GM18861 (cell line): ENCODE results near the gene GDF7.
"Not testable (repeated sequence)": the region's sequence is repeated elsewhere in the genome, so short reads cannot be mapped to it uniquely, and the experiment has no call there.

Experiments
- ATAC-seq: cut with Tn5 transposase; IDR thresholded peaks from one replicate; pipeline ENCODE4 v1.9.1; 2021; ENCODE audit not compliant: unreplicated experiment

GDF7 gene

DNA sequence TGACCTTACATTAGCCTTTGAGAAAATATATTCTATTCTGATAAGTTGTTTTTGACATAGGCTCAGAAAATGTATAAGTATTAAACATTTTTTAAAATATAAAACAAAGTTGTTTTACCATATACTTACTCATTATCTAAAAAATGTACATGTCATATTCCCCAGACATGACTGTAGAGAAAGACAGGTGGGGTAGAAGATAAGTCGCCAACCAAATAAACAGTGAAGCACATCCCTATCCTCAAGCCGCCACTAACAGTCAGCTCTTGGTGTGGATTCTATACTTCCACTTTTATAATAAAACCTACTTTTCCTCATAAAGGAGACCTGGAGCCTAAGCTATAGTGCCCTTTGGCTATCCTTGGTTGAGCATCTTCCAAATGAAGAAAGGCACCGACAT, 26.4 kb downstream of the GDF7 start:
- no peak for ATAC-seq

DNA sequence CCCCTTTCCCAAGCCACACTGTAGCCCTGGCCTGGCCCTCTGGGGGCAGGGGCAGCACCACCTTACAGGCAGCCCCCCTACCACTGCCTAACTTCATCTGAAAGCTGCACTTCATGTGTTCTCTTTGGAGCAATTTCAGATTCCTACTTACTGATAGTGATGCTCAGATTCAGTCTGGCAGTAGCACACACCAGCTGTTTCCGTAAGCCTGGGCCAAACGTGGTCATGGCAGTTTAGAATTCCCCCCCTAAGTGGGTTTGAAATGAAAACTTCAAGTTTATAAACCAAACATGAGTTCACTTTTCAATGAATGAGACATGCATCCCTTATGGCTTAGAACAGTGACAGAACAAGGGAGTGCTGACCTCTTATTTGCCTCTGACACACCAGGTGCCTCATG, 29.4 kb downstream of the GDF7 start:
- ATAC-seq = no peak

DNA sequence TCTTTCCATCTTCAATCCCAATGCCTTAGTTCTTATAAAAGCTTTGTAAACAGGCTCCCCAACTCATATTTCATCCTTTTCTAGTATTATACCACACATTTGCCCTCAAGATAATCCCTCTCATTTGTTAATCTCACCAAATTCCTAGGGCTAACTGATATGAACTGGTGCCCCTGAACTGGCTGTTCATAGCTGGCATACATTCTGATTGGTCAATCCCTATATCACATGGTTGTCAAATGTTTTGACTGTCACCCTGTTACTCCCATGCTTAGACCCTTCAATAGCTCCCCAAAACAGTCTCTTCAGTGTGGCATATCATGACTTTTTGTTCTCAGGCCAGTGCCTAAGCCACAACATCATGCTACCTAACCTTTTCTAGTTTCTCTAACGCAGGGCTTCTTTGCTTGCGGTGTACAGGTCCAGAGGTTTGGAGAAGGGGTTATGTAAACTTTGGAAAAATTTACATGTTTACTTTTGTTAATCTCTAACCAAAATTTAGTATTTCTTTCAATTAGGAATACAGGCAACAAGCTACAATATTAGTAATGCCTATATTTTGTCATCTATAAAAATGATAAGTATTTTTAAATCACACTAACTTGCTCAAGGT, 30.5 kb downstream of the GDF7 start:
- no peak for ATAC-seq

DNA sequence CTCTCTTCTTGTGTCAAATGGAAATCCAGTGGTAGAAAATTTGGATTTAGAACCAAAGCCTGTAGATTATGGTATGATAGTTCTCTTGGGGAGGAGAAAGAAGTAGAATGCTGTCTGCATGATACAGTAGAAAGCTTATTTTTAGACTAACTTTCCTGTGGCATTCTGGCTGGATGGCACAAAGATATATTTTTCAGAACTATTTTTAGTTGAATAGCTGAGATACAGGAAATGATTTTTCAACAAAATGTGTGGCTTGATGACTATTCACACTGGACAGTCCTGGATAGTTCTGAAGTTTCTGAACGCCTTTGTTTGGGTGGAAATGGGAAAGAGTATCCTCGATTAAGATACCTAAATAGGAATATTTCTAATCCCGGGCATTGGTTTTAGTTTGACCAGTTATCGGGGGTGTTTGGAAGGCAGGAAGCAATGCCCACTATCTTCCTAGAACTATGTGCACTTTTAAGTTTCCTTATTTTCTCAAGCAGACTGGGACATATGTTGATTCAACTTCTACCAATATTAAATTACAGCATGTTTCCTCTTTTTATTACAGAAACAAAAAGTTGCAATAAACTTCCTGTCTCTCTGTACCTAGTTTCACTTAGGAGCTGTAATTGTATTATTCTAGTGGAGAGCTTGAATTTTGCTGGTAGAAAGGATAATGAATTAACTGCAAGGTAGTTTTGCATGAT, 32.1 kb downstream of the GDF7 start:
- no peak for ATAC-seq

DNA sequence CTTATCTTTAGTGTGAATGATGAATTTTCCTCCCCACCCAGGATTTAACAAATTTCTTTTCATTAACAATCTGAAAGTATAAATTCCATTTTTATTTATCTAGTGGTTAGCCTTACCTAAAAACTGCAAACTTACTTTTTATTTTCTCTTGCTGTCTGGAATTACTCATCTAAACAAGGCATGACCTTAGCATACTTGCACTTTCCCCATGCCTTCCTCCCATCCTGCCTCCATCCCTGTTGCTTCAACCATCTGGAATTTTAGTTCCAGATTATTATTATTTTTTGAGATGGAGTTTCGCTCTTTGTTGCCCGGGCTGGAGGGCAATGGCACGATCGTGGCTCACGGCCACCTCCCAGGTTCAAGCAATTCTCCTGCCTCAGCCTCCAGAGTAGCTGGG, 35.6 kb downstream of the GDF7 start:
- ATAC-seq = no peak

DNA sequence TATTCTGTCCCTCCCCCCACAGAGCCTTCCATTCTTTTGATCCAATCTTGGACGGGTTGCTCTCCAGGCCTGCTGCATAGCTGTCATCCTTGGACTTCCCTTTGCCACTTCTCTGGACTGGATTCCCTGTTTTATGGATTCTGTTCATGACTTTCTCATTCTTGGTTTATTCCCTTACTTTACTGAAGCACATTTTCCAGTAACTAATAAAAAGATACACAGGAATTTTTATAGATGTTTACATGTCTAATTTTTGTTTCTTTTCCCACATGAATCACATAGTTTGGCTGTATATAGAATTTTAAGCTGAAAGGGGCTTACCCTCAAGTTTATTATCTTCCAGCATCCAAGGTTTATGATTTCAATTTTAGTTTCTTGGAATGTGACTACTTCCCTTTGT, 37.9 kb downstream of the GDF7 start:
- no peak for ATAC-seq

DNA sequence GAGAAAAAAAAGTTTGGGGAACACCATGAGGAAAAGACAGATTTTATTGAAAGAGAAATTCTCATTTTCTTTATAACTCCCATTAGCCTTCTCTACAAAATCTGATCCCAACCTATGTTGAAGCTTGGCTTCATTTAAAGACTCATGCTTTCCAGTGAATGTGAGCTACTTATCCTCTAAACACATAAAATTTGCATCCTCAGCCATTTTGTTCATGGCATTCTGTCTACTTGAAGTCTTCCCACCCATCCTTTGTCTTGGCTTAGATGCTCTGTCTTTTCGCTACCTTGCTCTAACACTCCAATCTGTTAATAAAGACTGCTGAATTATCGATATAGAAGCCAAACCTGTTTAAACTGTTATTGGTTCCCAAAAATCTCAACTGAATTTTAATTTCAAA, 39.3 kb downstream of the GDF7 start:
- ATAC-seq = no peak

DNA sequence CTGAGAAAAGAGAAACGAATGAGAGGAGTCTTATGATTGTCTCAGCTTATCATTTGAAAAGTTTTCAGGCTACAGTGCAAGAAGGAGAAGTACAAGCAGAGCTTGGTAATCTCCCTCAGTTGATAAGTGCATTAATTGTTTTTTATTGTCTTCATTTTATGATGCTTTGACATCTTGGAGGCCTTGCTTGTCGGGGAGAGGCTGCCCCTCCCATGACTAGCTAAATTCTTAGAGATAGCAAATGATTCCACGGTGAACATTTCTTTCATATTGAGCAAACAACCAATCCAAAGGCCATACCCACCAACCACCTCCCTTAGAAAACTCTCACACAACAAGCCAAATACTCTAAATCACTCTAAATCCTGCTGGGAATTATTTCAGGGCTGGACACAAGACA, 39.8 kb downstream of the GDF7 start:
- ATAC-seq = no peak

DNA sequence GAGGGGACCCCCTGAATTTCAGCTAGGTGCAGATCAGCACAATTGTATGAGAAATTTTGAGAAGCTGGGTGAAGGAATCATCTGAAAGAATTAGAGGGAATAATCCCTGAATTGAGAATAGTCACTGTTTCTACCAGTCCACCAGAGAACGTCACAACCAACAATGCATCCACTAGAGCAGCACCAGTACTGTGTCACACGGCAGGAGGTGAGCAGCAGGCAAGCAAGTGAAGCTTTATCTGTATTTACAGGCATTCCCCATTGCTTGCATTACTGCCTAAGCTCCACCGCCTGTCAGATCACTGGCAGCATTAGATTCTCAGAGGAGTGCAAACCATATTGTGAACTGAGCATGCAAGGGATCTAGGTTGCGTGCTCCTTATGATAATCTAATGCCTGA, 40.7 kb downstream of the GDF7 start:
- ATAC-seq = no peak

DNA sequence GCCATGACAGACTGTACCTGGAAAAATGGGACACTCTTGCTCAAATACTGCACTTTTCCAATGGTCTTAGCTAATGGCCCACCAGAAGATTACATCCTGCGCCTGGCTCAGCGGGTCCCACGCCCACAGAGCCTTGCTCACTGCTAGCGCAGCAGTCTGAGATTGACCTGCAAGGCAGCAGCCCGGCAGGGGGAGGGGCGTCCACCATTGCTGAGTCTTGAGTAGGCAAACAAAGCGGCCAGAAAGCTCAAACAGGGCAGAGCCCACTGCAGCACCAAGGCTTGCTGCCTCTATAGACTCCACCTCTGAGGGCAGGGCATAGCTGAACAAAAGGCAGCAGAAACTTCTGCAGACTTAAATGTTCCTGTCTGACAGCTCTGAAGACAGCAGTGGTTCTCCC, 44.7 kb downstream of the GDF7 start:
- ATAC-seq = not testable (repeated sequence)

DNA sequence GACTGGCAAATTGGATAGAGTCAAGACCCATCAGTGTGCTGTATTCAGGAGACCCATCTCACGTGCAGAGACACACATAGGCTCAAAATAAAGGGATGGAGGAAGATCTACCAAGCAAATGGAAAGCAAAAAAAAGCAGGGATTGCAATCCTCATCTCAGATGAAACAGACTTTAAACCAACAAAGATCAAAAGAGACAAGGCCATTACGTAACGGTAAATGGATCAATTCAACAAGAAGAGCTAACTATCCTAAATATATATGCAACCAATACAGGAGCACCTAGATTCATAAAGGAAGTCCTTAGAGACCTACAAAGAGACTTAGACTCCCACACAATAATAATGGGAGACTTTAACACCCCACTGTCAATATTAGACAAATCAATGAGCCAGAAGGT, 46.6 kb downstream of the GDF7 start:
- ATAC-seq = not testable (repeated sequence)

DNA sequence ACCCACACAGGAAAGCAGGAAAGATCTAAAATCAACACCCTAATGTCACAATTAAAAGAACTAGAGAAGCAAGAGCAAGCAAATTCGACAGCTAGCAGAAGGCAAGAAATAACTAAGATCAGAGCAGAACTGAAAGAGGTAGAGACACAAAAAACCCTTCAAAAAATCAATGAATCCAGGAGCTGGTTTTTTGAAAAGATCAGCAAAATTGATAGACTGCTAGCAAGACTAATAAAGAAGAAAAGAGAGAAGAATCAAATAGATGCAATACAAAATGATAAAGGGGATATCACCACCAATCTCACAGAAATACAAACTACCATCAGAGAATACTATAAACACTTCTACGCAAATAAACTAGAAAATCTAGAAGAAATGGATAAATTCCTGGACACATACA, 47.5 kb downstream of the GDF7 start:
- ATAC-seq = not testable (repeated sequence)

DNA sequence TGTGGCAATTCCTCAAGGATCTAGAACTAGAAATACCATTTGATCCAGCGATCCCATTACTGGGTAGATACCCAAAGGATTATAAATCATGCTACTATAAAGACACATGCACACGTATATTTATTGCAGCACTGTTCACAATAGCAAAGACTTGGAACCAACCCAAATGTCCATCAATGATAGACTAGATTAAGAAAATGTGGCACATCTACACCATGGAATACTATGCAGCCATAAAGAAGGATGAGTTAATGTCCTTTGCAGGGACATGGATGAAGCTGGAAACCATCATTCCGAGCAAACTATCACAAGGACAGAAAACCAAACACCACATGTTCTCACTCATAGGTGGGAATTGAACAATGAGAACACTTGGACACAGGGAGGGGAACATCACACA, 49.2 kb downstream of the GDF7 start:
- ATAC-seq = not testable (repeated sequence)

DNA sequence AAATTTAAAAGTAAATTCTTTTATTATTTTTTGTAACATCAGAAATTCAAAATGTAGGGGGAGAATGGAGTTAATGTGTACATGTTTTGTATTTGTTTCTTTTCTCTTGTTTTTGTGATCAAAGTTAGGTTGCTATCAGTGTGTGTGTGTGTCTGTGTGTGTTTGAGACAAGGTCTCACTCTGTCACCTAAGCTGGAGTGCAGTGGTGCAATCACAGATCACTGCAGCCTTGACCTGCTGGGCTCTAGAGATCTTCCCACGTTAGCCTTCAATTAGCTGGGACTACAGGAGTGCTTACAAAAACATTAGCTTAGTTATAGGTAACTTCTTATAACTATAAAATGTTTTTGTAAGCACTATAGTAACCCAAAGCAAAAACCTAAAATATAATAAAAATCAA, 50.7 kb downstream of the GDF7 start:
- ATAC-seq = no peak

DNA sequence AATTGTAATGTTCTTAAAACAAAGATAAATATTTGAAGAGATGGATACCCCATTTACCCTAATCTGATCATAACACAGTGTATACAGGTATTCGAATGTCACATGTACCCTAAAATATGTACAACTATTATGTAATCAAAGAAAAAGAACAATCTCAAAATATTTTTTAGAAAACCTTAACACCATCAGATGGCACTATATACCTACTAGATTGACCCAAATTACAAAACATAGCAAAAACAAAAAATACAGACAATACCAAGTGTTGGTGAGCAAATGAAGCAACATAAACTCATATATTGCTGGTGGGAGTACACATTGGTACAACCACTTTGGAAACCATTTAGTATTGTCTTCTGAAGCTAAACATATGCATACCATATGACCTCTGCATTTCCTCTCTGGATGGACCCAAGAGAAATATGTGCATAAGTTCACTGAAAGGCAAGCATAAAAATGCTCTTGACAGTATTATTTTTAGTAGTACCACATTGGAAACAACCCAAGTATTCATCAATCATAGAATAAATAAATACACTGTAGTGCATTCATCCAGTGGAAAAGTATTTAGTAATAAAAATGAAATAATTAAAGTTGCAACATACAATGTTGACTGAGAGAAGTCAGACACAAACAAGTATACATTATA, 55.8 kb downstream of the GDF7 start:
- ATAC-seq = no peak

DNA sequence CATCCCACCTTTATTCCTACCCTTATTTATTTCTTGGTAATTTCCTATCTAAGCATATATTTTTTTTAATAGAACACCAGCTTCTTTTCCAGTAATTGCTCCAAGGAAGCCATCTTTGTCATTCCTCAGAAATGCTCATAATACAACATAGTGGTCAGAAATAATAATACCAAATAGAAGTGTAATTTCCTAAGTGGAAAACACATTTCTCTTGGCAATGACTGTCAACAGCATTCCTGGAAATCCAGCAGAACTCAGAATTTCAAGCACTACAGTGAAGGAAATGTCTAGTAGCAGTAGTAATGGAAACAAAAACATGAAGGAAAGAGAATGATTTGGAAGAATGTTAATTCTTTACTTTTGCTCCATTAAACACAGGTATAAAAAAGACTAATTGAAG, 56.6 kb downstream of the GDF7 start:
- ATAC-seq = no peak

DNA sequence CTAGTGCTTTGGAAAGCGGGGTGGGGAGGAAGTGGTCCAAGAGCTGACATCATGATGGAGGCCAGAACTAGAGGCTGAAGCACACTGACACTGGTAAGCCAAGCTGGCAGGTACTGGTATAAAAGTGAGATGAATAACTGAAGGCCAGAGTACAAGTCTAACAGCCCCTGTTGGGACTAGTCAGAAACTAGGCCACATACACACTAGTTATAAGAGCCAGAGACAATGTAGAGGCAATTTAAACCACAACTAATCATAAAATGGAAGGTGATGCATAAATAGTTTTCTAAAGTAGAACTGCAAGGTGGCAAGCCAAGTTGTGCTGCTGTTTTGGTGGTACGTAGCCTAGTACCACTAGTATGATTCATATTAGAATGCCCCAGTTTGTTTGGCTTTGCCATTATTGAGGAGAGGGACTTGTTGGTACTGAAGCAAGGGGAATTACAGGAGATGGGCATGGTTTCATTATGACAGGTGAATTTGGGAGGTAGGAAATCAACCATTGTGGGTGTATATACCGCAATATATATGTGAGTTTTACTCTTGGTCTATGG, 57.6 kb downstream of the GDF7 start:
- no peak for ATAC-seq

DNA sequence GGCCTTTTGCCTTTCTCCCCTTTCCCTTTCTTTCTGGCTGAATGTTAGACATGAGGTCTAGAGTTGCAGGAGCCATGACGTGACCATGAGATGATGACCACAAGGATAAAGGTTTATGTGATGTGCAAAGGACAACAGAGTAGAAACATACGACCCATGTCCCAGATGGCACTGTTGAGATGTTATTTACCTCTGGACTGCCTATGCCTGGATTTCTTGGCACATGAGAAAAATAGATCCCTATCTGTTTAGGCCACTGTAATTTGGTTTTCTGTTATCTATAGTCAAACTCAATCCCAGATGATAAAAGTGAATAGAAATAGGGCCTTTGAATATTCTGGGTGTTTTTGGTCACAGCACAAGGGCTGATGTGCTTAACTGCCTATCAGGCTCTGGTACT, 58.8 kb downstream of the GDF7 start:
- ATAC-seq = no peak

DNA sequence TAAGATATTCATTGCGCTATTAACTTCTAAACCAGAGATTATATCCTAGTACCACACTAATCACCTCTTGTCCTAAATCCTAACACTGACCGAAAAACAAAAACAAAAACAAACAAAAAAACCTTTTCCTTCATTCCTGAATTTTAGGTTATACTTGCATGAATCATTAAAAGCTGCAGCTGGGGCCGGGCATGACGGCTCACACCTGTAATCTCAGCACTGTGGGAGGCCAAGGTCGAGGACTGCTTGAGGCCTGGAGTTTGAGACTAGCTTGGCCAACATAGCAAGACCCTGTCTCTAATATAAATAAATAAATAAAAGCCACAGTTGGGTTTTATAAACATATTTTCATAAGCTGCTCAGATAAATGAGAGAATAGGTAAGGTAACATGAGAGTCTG, 60.0 kb downstream of the GDF7 start:
- no peak for ATAC-seq

DNA sequence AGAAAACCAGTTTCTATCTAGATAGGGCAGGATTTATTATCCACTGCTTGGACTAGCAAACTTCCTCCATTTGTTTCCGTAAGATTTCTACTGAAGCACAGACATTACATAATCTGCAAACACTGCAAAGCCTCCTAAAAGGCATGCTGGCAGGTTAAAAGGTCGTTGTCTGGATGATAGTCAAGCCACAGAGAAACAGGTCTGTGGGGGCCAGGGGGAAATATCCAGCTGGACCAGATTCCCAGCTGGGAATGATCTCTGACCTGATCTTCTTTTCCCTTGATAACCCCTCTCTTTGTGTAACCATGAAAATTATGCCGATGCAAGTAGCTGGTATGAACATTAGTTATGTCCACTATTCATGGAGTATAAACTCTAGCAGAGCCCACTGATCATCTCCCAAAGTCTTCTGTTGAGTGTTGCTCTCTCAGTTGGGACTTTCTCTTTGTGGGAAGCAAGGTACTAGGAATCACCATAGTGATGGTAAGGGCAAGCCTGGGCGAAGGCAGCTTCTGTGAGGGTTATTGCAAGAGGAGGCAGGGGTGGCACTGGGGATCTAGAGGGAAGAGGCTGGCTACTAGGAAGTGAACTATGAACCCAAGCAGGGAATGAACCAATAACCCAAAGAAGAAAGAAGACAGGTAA, 61.3 kb downstream of the GDF7 start:
- ATAC-seq = no peak
